Superior temporal gyrus (tissue), 1 donor: ENCODE data around the gene CD164.
"Not testable (repeated sequence)": the region's sequence is repeated elsewhere in the genome, so short reads cannot be mapped to it uniquely, and the experiment has no call there.

Experiments used
- DNase-seq: peaks from one replicate; pipeline ENCODE4 v3.0.0-alpha.2; 2016; ENCODE audit errors: extremely low spot score

The CD164 gene

GRCh38 chr6:109374326-109374892, 7.9 kb downstream of the CD164 start:
- no peak for DNase-seq

DNA sequence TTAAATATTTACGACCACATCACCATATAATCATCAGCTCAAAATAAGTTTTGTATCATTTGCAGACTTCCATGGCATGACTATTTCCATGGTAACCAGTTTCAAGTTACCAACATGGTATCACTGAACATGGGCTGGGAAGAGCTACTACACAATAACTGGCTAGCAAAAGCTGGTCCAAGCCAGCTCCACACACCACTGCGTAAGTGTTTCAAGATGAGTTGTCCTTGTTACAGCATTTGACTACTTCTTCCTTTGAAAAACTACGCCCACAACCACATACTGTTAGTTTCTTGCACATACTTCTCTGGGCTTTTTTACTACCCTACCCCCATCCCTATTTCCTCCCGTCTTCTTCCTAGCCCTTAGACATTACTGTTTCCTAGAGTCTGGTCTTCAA, 8.5 kb downstream of the CD164 start:
- DNase-seq: no peak

GRCh38 chr6:109373331-109373730, 8.9 kb downstream of the CD164 start:
- DNase-seq: no peak

DNA sequence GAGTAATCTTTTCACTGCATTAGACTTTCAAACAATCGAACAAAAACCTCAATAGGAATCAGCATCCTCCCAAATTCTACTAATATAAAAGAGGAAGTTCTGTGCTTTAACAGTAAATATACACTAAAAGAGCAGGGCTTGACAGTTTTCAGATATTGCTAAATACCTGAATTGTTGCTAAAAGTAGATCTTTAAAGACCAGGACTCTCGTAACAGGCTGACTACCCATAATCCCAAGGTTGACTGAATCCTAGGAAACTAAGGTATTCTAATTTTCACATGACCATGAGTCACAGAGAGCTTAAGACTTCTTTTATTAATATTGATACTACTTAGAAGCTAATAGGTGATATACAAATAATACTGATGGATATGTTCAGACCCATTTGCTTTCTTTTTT, 10.1 kb downstream of the CD164 start:
- DNase-seq: no peak

GRCh38 chr6:109370792-109371191, 11.5 kb downstream of the CD164 start:
- no peak for DNase-seq

DNA sequence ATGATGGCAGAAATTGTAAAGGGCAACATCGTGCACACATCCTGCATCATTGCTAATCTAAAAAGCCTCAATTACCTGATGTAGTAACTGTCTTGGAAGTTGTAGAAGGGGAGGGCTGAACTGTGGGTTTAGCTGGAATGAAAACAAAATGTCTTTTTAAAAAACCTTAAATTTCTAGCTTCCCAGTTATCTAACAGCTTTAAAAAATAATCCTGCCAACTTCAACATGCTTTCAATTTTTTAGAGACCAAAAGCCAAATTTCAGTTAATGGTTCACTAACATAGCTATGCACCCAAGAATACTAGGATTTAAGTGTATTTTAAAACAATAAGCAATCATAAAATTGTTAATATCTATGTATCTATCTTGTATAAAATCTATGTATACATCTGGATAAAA, 11.9 kb downstream of the CD164 start:
- DNase-seq: no peak

DNA sequence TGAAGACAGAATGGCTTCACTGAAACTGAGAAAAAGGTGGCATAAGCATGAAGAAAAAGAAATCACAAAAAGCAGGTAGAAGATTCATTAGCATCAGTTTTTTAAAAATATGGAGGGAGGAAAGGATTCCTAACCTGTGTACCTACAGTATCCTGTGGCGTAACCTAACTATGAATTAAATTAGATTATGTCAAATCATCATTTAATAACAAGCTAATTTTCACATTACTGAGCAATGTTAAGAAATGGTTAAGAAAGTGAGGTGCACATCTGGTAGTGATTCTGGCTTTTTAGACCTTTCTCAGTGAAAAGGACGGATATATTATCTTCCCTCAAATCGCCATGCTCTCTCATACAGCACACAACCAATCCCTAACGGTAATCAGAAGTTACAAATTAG, 12.5 kb downstream of the CD164 start:
- no peak for DNase-seq

DNA sequence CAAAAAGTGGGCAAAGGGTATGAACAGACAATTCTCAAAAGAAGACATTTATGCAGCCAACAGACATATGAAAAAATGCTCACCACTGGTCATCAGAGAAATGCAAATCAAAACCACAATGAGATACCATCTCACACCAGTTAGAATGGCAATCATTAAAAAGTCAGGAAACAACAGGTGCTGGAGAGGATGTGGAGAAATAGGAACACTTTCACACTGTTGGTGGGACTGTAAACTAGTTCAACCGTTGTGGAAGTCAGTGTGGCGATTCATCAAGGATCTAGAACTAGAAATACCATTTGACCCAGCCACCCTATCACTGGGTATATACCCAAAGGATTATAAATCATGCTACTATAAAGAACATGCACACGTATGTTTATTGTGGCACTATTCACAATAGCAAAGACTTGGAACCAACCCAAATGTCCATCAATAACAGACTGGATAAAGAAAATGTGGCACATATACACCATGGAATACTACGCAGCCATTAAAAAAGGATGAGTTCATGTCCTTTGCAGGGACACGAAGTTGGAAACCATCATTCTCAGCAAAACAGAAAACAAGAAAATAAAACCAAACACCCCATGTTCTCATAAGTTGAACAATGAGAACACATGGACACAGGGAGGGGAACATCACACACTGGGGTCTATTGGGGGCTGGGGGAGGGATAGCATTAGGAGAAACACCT, 17.7 kb downstream of the CD164 start:
- DNase-seq: not testable (repeated sequence)

DNA sequence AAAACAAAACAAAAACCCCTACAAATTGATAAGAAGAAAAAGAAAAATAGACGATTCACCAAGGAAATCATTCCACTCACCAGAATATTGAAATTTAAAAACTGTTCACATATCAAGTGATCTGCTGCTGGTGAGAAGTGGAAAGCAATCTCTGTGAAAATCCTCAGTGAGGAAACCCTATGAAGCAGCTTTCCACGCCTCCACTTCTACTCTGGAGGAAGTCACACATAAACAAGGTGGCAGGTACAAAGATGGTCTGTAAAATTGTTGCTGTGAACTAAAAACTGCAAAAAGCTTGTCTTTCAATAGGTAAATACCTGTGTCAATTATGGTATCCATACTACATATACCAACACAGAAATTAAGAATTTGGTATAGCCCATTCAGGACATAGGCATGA, 18.5 kb downstream of the CD164 start:
- DNase-seq: no peak

- DNase-seq: no peak
Observed at GRCh38 chr6:109362102-109362884, 20.0 kb downstream of the CD164 start.

DNA sequence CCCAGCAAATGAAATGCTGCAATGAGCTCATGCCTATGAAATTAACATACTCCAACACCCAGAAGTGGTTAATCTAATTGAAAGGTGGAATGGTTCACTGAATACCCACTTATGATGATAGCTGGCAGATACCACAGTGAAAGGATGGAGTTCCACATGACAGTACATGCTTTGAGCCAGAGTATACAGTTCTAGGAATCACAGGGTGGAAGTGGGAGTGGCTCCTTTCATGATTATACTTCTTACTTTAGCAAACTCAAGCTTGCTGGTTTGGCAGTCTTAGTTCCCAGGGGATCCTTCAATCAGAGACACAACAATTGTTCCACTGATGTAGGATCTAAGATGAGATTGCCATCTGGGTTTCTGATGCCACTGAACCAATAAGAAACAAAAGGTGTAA, 21.5 kb downstream of the CD164 start:
- DNase-seq: no peak

DNA sequence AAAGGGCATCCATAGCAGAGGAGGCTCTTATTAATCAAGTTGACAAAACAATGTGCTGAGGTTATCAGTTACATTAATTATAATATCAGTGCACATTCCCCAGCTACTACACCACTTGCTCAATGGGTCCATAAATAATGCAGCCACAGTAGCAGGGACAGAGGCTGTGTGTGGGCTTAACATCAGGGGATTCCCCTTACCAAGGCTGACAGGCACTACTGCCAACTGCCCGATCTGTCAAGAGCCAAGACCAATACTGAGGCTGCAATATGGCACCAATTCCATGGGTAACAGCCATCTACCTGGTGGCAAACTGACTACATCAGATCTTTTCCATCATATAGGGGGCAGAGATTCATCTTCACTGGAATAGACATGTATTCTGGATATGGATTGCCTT, 22.0 kb downstream of the CD164 start:
- no peak for DNase-seq

DNA sequence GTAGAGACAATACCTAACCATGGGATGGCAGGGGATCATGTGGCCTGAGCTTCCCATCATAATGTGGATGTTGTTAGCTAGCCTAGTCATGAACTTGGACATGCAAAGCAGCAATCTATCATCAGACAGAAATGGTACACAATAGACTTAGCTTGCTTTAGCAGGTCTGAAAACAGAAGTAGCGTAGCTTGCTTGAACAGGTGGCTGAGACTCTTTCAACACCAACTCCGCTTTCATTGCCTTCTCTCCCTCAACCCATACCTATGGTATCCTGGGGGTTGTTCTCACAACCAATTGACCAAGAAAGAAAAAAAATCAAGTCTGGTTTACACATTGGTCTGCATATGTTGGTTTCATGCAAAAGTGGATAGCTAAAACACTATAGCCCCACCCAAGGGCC, 23.0 kb downstream of the CD164 start:
- DNase-seq: no peak

DNA sequence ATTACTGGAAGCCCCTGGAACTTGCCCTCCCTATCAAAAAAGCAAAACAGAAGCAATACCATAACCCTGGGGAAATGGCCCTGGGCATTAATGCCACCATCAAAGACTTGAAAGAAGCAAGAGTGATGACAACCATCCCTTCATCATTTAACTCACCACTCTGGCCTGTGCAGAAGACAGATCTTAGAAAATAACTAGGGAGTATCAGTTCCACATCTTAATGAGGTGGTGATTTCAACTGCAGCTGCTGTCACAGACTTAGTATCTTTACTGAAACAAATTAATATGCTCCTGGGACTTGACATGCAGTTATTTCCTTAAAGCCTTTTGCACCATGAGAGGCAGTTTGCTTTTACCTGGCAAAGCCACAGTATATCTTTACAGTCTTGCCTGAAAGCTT, 24.1 kb downstream of the CD164 start:
- DNase-seq: no peak

DNA sequence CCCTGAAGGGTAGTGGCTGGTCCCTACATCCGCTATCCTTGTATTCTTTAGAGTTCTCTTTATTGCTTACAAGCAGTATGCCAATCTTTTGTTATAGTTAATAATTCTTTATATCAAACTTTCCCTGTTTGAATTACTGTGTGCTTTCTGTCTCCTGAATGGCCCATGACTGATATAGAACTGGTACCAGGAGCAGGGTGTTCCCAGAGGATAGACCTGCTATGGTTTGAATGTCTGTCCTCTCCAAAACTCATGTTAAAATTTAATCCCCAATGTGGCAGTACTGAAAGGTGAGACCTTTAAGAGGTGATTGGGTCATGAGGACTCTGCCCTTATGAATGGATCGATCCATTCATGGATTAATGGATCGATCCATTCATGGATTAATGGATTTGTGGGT, 26.0 kb downstream of the CD164 start:
- DNase-seq: no peak

GRCh38 chr6:109351231-109352130, 30.8 kb downstream of the CD164 start:
- DNase-seq: no peak

DNA sequence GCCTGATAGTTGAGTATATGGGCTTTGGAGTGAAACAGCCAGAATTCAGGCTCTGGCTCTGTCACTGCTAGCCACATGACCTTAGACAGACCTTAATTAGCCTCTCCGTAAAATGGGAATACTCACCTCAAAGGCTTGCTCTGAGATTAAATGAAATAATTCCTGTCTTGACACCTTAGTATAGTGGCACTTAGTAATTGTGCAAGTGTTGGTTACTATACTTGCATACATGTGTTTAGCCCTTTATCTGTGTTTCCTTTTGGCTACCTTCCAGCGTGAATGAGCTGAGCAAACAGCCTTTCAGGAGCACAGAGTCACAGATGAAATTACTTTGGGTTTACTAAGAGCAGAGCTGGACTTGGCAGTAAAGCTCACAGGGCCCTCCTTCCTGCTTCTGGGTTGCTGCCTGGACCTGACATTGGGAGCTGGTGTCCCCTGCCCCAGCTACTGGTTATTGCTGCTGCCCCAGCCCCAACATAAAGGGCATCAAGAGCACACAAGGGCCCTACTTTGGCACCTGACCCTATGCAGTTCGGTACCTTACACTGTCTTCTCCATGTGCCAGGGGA, 32.8 kb downstream of the CD164 start:
- DNase-seq: no peak

DNA sequence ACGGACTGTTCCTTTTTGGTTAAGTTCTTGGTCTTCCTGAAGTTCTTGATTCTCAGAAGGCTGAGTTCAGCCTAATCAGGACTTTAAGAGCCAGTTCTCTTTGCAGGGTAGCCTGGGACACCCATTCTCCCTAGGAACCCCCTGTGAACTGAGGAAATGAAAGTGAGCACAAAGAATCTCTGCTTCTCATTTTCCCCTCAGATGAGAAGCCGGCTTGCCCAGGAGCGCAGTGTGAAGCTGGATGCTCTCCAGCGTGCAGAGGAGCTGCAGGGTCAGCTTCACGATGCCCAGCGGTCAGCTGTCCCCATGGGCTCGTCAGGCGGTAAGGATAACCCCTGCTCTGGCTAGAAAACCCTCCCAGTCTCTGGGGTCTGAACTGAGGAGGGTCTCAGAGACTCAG, 34.0 kb downstream of the CD164 start:
- no peak for DNase-seq

- DNase-seq: no peak
Observed at GRCh38 chr6:109347779-109348178, 34.5 kb downstream of the CD164 start.

- DNase-seq: no peak
Observed at GRCh38 chr6:109345986-109346385, 36.3 kb downstream of the CD164 start.

GRCh38 chr6:109344226-109344625, 38.0 kb downstream of the CD164 start:
- no peak for DNase-seq

DNA sequence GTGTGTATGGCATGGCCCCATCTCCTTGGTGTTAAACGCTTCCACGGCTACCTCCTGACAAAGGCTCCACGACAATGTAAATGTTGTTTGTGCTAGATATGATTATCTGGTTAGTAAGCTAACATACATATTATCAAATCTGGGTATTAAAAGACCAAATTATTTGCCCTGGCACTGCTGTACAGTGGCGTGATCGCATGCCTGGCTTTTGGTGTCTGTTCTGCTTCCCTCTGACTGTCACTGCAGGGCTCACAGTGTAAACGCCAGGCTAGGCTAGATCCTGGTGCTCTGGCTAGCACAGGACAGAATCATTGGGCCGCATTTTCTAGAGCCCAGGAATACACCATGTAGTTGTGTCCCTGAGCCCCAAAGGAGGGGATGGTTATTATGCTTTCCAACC, 38.7 kb downstream of the CD164 start:
- DNase-seq: no peak
